ENCODE measurements around the gene SYT1.
"Not testable (repeated sequence)": the region's sequence is repeated elsewhere in the genome, so short reads cannot be mapped to it uniquely, and the experiment has no call there.

The SYT1 gene

DNA sequence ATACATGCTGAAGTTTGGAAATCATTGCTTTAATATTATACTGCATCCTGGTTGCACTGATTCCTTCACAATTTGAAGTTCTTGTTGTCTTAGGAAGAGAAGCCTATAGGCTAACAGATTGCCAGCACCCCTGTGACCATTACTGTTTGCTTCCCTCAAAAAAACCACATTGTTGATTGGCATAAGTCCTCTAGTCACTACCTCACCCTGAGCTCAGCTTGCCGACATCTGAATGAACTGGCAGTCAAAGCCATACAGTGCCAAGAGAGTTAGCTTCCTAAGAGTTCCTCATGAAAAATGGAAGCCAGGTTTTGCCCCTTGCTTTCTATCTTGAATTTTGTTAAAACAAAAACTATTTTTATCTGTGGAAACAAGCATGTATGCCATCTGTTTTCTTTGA is 276.1 kb downstream of the SYT1 start:
- no peak for DNase-seq (ENCODE audit: low read depth)

DNA sequence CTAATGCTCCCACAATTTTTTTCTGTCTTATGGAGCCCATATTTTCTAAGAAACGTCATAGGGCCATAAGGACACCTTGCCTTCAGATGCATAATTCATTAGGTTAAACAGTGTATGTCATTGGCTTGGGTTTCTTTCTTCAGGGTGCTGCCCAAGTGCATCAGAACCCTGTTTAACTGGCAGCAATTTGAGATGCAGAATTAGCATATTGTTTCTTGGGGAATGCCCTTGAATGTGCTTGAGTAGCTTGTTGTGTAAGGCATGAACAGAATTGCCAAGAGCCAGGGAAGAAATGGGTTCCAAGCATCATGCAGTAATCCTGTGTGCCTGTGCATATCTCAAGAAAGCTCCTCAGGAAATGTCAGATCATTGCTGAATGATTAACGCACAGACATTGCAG is 277.2 kb downstream of the SYT1 start:
- no peak for DNase-seq (ENCODE audit: low read depth)

DNA sequence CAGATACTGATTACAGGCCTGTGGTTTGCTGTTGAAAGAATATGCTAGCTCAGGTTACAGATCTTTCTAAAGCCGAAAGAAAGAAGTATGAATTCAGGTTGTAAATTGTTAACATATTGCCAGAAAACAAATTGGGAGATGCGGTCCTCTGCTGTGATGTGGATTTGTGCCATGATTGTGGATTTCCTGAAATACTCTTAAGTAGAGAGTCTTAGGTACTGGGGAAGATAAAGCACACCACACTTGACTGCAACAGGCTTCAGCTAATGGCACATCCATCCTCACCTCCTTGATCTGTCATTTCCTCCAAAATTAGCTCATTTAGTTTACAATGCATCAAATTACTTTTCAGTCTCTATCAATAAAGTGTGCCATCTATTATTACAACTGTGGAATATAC is 279.2 kb downstream of the SYT1 start:
- DNase-seq (ENCODE audit: low read depth) = no peak

DNA sequence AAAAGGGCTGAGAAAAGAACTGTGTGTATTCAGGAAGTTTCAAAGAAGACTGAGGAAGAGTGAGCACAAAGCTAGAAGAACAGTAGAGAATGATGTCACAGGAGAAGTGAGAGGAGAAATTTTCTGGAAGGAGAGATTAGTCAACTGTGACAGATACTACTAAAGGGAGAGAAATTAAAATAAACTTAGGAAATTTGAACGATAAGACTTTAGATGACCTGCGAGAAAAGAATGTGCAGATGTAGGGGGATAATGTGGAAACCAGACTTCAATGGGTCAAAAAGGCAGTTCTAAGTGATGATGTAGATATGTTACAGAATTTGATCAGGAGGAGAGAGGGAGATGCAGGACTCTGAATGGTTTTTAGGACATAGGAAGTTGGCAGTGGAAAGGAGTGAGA is 287.4 kb downstream of the SYT1 start:
- DNase-seq (ENCODE audit: low read depth) = no peak

DNA sequence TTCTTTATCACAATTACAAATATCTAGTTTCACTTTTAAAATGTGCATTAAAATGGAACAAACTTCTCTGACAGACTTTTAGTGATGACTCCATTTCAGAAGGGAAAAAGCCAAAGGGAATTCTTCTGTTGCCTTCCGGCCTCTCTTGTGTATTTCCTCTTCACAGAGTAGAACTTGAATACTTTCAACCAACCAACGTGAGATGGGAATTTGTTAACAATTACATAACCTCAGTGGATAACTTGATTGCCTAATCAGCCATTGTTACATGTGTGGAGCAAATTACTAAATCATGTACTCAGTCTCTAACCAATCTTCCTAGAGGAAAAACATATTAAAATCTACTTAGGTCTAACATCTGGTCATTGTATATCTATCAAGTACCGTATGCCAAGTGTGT is 291.1 kb downstream of the SYT1 start:
- DNase-seq (ENCODE audit: low read depth) = no peak

DNA sequence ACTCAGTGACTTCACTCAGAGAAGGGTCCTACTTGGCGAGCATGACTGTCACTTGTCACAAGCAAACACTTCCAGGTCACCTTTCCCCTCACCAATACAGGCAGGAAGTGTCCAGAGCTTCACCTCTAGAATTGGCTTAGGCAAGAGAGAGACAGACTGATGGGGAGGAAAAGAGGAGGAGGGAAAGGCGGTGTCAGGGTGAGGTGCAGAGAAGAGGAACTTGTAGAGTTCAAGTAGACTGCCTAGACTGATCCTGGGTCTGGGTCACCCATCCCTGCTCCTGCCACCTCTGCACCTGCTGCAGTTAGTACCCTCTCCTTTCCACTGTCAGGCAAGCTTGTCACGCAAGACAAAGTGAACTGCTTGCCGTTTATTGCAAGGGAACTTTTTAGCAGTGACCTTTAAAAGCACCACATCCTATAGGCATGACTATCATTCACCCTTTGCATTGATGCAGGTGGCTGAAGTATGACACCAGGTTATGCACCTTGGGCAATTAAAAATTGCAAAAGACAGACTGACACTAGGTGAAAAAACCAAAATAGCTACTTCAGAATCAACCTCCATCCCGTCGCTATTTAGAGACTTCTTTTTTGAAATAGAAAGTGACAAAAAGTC is 292.4 kb downstream of the SYT1 start:
- DNase-seq (ENCODE audit: low read depth) = no peak

DNA sequence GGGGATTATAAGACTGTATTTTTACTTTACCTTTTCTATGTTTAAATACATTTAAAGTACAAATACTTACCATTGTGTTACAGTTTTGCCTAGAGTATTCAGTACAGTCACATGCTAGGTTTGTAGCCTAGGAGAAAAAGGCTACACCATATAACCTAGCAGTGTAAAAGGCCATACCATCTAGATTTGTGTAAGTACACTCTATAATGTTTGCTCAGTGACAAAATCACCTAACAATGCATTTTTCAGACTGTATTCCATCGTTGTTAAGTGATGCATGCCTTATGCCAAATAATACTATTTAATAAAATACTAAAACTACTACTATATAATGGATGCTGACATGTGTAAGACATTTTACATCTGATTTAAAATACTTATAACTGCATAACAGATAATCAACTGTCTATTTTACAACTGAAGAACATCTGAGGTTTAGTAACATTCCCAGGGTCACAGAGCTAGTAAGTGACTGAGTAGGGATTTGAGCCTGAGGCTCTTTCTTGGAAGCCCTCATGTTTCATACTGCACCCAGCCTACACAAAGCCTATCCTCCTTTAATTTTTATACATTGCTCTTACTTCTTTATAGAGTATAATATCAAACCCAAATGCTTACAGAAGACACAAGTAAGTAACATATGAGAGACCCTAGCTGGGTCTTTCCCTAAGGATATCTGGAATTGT is 296.8 kb downstream of the SYT1 start:
- DNase-seq (ENCODE audit: low read depth) = no peak

DNA sequence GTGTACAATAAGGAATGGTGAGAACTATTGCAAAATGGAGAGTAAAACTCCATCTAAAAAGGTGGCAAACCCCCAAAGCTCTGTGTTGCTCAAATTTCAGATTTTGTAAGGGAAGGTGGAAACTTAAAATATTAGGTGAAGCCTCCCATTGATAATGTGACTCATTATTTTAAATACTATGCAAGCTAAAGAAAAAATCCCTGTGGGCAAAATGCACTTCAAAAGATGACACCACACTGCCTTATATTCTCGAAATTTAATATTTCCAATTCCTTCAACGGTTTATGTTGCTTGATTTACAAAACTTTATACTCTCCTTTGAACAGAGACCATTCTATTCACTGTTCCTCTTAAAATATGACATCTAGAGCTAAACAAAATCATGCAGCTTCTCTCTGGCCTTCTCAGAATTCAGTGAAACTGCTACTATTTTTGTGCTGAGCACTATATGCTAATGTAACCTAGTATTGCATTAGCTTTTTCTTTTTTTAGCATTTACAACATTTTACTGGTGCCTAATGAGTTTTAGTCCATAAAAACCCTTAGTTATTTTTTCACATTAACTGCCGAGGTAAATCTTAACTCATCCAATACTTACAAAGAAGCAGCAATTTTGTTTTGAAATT is 297.7 kb downstream of the SYT1 start:
- no peak for DNase-seq (ENCODE audit: low read depth)

DNA sequence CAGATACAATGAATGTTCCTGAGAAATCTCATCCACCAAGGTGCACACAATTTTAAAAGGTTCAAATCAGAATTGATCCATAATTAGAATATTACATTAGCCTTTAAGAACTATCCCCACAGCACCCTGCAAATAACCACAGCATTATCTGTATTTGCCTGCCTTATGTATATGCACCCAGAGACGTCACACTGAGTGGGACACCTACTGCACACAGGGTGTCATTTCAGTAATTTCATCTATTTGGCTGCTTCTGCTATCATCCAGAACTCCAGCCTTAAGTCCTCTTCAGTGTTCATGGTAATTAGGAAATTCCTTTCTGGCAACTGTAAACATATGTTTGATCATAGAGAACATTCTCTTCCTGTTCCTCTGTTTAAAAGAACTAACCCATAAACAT is 298.4 kb downstream of the SYT1 start:
- DNase-seq (ENCODE audit: low read depth) = no peak

DNA sequence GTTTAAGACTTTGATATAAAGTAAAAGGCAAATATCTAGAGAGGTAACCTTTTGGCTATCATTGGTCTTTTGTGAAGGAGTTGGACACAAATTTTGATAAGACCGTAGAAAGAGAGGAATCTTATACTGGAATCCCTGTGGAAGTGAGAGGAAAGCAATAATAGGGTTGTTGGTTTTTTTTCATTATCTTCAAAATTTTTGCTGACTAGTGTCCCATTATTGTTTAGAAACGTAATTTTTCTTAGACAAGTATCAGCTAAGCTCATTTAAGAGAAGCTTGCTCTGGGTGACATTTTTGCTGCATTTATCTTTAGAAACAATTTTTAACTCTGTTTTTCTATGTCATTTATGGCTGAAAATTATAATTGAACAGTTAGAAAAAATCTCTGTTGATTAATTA is 300.3 kb downstream of the SYT1 start:
- DNase-seq (ENCODE audit: low read depth) = no peak

DNA sequence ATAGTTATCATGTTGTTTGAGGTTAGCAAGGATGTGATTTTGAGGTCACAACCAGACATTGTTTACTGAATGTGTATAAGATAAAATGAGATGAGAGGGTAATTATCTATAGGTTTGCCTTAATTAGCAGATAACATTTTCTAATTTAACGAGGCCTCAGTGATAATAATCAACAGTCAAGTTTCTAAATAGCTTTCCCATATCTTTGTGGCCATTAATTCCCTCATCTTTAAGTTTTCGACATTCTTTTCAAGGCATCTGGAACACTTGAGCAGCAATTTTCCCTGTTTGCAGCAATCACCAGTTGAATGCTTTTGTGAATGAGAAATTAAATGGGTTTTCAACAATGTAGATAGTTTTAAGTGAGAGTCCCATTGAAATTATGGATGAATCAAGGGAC is 304.1 kb downstream of the SYT1 start:
- no peak for DNase-seq (ENCODE audit: low read depth)

DNA sequence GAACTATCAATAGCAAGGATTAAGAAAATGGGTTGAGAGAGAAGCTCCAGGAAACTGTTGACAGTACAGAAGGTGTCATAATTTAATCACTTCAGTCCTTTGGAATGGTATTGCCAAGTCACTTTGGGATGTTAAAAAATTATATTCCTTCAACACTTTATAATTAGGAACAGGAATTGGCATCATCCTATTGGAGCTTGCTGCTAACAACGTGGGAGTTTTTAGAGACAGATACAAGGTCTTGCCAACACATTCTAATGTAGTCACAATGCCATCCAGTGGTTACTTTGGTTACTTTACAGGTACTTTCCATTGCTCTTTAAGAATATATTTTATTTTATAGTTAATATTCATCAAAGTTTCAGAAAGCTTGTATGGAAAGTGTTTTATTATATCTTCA is 310.1 kb downstream of the SYT1 start:
- no peak for DNase-seq (ENCODE audit: low read depth)

DNA sequence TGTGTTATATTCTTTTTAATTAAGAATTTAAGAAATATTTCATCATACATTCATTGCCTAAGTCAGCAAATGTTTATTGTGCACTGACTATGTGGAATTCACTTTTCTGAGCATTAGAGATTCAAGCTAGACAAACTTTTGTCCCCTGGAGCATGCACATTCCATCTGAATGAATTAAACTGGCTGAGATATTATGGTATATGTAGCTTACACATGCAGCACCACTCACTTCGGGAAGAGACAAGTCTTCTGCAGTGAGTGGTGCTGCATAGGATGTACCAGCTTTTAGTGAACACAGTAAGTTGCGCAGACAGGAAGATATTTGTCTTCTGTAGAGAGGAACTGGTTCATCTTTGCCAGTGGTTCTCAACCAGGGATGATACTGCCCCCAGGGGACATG is 318.4 kb downstream of the SYT1 start:
- DNase-seq (ENCODE audit: low read depth) = no peak

DNA sequence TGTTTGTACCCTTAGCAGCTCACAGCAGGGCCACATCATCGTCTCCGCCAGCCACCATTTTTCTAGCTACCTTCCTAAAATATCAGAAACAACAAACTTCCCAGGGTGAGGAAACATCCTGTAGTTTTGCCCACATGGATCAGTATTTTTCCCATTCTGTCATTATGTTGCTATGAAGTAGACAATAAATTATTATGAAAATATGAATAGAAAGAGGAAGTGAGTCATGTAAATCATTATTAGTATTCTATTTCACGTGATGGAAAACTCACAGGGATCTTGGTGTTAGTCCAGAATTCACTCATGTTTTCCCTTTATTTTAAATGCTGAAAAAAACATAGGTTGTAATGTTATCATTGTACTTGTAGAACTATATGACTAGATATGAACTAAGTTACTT is 319.4 kb downstream of the SYT1 start:
- no peak for DNase-seq (ENCODE audit: low read depth)

DNA sequence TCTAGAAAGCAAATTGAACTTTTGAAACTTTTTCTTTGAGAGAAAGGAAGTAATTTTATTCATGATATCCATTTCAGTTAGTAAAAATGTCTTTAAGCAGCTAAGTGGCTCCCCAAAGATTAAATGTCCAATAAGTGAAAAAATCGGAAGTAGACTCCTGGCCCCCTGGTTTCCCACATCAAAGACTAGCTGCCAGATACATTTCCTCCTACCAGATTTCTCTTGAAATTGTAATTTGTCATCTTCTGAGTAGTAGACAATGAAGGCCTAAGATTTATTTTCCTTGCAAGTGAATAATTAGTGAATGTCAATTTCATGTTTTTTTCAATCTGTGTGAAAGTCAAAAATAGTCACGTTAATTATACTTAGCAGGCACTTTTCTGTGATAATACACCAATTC is 321.9 kb downstream of the SYT1 start:
- no peak for DNase-seq (ENCODE audit: low read depth)

DNA sequence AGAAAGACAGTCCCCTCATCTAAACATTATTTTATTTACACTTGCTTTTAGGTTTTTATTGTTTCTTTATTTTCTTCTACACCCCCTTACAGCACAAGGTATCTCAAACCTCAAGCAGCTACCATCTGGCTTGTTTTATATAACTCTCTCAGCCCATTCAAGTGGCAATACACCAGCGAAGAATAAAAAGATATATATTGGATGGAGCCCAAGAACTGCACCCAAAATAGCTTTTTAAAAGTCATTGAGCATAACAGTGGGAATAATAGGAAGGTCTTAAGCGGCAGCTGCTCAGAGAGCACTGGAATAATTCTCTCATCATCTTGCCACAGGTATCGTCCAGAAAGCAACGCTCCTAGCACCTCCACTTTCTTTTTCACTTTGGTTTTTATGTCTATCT is 322.5 kb downstream of the SYT1 start:
- no peak for DNase-seq (ENCODE audit: low read depth)

DNA sequence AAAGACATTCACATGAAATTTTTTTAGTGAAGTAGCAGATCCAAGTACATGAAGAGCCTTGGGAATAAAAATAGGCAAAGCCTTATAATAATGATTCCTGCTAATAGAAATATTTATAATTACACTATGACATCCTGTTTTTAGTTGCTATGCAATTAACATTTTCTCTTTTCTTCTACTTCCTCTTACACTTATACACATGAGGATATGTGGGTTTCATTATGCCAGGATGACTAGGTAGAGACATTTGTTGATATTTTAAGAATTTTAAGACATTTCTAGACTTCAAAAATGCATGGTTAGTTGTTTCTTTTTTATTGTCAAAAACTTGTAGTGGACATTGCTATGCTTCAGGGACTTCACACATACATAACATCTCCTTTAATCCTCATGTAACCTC is 326.8 kb downstream of the SYT1 start:
- no peak for DNase-seq (ENCODE audit: low read depth)

DNA sequence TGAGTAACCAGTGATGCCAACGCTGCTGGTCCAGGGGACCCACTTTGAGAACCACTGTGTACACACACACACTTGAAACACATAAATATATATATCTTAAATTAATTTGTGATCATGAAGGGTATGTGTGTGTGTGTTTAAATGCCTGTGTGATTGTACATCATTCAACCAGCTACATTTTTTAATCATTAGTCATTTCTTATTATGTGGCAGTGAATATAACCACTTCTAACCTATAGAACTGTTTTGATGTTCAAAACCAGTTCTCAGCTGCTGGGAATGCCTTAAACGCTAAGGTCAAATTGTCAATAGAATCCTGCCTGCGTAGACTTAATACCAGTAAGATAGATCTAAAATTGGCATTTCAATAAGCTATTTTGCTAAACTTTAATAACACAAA is 330.0 kb downstream of the SYT1 start:
- DNase-seq (ENCODE audit: low read depth) = no peak

DNA sequence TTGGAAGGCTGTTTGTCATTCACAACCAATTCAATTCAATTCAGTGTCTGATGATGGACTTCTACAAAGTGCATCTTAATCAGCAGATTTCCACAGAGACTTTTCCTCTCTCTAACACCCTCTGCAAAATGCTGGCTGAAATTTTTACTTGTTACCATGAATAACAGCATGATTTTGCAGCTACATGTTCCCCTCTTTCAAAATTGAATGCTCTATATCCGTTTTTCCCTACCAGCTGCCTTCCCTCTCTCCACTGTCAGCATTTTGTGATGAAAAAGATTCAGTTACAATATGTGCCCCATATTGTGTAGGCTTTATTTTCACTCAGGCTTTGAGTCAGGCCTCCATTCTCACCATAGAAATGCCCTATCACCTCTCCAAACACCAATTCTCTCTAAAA is 334.6 kb downstream of the SYT1 start:
- DNase-seq (ENCODE audit: low read depth) = no peak

DNA sequence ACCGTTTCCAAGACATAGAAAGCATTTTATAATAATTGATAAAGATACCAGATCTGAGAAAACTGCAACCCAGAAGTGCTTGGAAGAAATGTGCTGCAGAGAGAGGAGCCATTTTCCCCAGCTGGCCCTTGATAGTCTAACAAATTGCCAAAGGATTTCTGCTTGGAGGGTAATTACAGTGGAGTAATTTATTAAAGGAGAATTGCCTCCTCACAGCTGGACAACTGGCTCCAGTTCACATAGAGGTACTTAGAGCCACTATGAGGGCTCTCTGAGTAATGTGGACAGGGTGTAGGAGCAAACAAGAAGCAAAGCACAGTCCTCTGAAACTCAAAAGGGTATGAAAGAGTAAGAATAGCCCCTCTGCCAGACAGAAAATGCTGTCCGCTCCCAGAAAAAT is 335.6 kb downstream of the SYT1 start:
- no peak for DNase-seq (ENCODE audit: low read depth)

DNA sequence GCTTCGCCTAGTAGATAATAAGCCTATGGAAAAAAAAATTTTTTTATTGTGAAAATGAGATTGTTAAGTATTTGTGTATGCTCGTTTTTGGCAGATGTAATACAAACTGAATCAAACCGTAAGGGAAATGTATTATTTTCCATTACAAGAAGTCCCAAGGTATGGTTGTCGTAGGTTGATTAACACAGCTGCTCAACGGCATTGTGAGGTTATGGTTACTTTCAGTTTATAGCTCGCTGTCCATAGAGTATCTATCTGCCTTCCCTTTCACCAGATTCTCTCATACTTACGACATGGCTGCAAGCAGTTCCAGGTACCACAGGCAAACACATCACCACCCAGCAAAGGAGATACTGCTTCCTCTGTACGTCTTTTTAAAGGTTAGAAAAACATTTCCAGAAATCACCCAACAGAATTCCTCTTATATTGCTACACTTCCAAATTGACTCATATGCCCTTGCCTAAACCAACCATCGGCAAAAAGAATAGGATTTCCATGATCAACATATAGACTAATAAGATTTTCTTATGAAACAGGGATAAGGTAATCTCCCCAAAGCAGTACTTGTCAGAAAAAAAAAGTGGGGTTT is 338.6 kb downstream of the SYT1 start:
- no peak for DNase-seq (ENCODE audit: low read depth)

DNA sequence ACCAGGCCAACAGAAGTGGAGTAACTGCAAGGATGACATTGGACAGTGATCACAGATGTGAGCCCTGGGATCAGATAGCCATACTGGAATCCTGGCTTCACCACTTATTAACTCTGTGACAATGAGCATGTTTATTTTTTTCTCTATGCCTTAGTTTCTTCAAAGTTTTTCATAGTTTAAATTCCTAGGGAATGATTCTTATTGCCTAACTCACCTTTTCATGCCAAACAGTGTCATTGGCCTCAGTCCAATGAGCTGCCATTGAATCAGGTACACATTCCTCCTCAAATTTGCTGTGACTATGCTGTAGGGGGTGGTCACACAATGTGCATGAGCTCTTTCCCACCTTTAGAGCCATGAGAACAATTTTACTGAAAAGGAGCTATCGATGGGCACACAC is 342.3 kb downstream of the SYT1 start:
- DNase-seq (ENCODE audit: low read depth) = no peak

DNA sequence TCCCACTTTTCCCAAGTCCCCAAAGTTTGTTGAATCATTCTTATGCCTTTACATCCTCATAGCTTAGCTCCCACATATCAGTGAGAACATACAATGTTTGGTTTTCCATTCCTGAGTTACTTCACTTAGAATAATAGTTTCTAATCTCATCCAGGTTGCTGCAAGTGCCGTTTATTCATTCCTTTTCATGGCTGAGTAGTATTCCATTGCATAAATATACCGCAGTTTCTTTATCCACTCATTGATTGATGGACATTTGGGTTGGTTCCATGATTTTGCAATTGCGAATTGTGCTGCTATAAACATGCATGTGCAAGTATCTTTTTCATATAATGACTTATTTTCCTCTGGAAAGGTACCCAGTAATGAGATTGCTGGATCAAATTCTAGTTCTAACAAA is 345.8 kb downstream of the SYT1 start:
- not testable (repeated sequence) for DNase-seq (ENCODE audit: low read depth)

DNA sequence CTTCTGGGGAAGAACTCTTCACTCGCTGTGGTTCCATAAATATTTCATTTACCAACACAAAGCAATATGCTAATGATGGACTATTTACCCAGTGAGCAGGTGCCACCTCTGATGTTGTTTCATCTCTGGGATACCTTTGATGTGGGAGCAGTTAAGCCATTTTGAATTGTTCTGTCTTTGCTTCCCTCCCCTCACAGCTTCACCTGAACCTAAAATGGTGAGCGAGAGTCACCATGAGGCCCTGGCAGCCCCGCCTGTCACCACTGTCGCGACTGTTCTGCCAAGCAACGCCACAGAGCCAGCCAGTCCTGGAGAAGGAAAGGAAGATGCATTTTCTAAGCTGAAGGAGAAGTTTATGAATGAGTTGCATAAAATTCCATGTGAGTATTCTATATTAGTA is 352.7 kb downstream of the SYT1 start:
- no peak for DNase-seq (ENCODE audit: low read depth)

Data from activated T-cell treated with anti-CD3 and anti-CD28 coated beads for 48 hours (primary cell).